GM21423 (cell line): ENCODE data around the gene IGSF21.
"Not testable (repeated sequence)": the region's sequence is repeated elsewhere in the genome, so short reads cannot be mapped to it uniquely, and the experiment has no call there.

ENCODE experiments used
- ATAC-seq: cut with Tn5 transposase; IDR thresholded peaks from one replicate; pipeline ENCODE4 v1.9.1; 2021; ENCODE audit warnings: mild to moderate bottlenecking, moderate library complexity; ENCODE audit not compliant: unreplicated experiment

IGSF21 gene

GRCh38 chr1:18350747-18351146 is 243.1 kb downstream of the IGSF21 start:
- no peak for ATAC-seq

- ATAC-seq = no peak
Observed at GRCh38 chr1:18351735-18352134, 244.1 kb downstream of the IGSF21 start.

- ATAC-seq = no peak
Observed at GRCh38 chr1:18352636-18353265, 245.2 kb downstream of the IGSF21 start.

- no peak for ATAC-seq
Observed at GRCh38 chr1:18353528-18353927, 245.9 kb downstream of the IGSF21 start.

GRCh38 chr1:18353992-18354391 is 246.4 kb downstream of the IGSF21 start:
- ATAC-seq = no peak

- no peak for ATAC-seq
Observed at GRCh38 chr1:18354612-18355011, 247.0 kb downstream of the IGSF21 start.

- no peak for ATAC-seq
Observed at GRCh38 chr1:18357622-18358230, 250.1 kb downstream of the IGSF21 start.

GRCh38 chr1:18358600-18358999 is 251.0 kb downstream of the IGSF21 start:
- no peak for ATAC-seq

GRCh38 chr1:18360251-18360650 is 252.7 kb downstream of the IGSF21 start:
- no peak for ATAC-seq

GRCh38 chr1:18362150-18362549 is 254.6 kb downstream of the IGSF21 start:
- ATAC-seq = no peak

GRCh38 chr1:18363436-18363835 is 255.8 kb downstream of the IGSF21 start:
- no peak for ATAC-seq

GRCh38 chr1:18365099-18365705 is 257.6 kb downstream of the IGSF21 start:
- no peak for ATAC-seq

GRCh38 chr1:18372505-18372904 is 264.9 kb downstream of the IGSF21 start:
- not testable (repeated sequence) for ATAC-seq

- no peak for ATAC-seq
Observed at GRCh38 chr1:18373151-18373550, 265.6 kb downstream of the IGSF21 start.

- no peak for ATAC-seq
Observed at GRCh38 chr1:18373882-18374493, 266.4 kb downstream of the IGSF21 start.

- no peak for ATAC-seq
Observed at GRCh38 chr1:18376661-18377060, 269.1 kb downstream of the IGSF21 start.

GRCh38 chr1:18380288-18380687 is 272.7 kb downstream of the IGSF21 start:
- ATAC-seq = no peak

- no peak for ATAC-seq
Observed at GRCh38 chr1:18384059-18384458, 276.5 kb downstream of the IGSF21 start.

- no peak for ATAC-seq
Observed at GRCh38 chr1:18384471-18384870, 276.9 kb downstream of the IGSF21 start.

- ATAC-seq = no peak
Observed at GRCh38 chr1:18385239-18385790, 277.7 kb downstream of the IGSF21 start.

- ATAC-seq = no peak
Observed at GRCh38 chr1:18386591-18386990, 279.0 kb downstream of the IGSF21 start.

GRCh38 chr1:18387307-18387706 is 279.7 kb downstream of the IGSF21 start:
- no peak for ATAC-seq
